SU-DHL-6 (cell line): ENCODE measurements around the gene CES4A.

ENCODE experiments used
- H2AFZ ChIP-seq: fragments of 200-600 bp; sonication (generic); 2 replicates; pipeline ENCODE4 v1.6.1; 2014; ENCODE audit warnings: low read depth, mild to moderate bottlenecking, moderate library complexity, mixed read lengths, antibody characterized with exemption, low read length; ENCODE audit not compliant: severe bottlenecking
- H3F3A ChIP-seq: fragments of 200-600 bp; shearing (Covaris generic); 2 replicates; pipeline ENCODE4 v1.6.0; 2016; ENCODE audit warnings: antibody characterized with exemption, mild to moderate bottlenecking; ENCODE audit not compliant: insufficient read depth
- H3K27ac ChIP-seq: fragments of 200-600 bp; sonication (generic); 2 replicates; pipeline ENCODE4 v1.5.1; 2016; ENCODE audit warnings: low read depth, mild to moderate bottlenecking, low read length, moderate library complexity, mixed read lengths
- H3K27me3 ChIP-seq: fragments of 200-600 bp; sonication (generic), shearing (Covaris generic); 2 replicates; pipeline ENCODE4 v1.6.0; 2014; ENCODE audit warnings: mild to moderate bottlenecking, low read length
- H3K36me3 ChIP-seq: fragments of 200-600 bp; sonication (generic); 2 replicates; pipeline ENCODE4 v1.6.1; 2014; ENCODE audit warnings: mild to moderate bottlenecking, low read length, mixed read lengths
- H3K4me2 ChIP-seq: fragments of 300-600, 200-600 bp; shearing (Covaris generic), sonication (generic); 2 replicates; pipeline ENCODE4 v1.6.0; 2014; ENCODE audit warnings: low read length, low read depth, mild to moderate bottlenecking; ENCODE audit not compliant: poor library complexity, severe bottlenecking
- H3K4me3 ChIP-seq: fragments of 200-600 bp; sonication (generic); 2 replicates; pipeline ENCODE4 v1.5.1; 2014; ENCODE audit warnings: antibody characterized with exemption, low read length, mild to moderate bottlenecking, mixed read lengths; ENCODE audit not compliant: insufficient read depth, poor library complexity, severe bottlenecking
- H3K79me2 ChIP-seq: fragments of 200-600 bp; sonication (generic); 2 replicates; pipeline ENCODE4 v1.6.1; 2014; ENCODE audit warnings: mild to moderate bottlenecking, low read length, moderate library complexity; ENCODE audit not compliant: insufficient read depth
- H3K9ac ChIP-seq: fragments of 200-600 bp; sonication (generic); 2 replicates; pipeline ENCODE4 v1.7.0; 2014; ENCODE audit warnings: mild to moderate bottlenecking, low read length
- H3K9me2 ChIP-seq: fragments of 200-600 bp; sonication (generic); replicated peaks from 2 replicates; pipeline ENCODE4 v1.6.1; 2014; ENCODE audit warnings: low read length; ENCODE audit not compliant: insufficient read depth
- H3K9me3 ChIP-seq: fragments of 200-600 bp; sonication (generic); 2 replicates; pipeline ENCODE4 v1.6.1; 2014; ENCODE audit warnings: low read length, mixed read lengths; ENCODE audit not compliant: insufficient read depth
- H4K20me1 ChIP-seq: fragments of 200-600 bp; sonication (generic); 2 replicates; pipeline ENCODE4 v1.6.1; 2014; ENCODE audit warnings: low read depth, mild to moderate bottlenecking, antibody characterized with exemption, low read length, moderate library complexity, mixed read lengths
- EZH2phosphoT487 ChIP-seq: fragments of 200-600 bp; sonication (generic), shearing (Covaris generic); conservative IDR thresholded peaks from 2 replicates; pipeline ENCODE4 v1.6.1; 2018; ENCODE audit warnings: mild to moderate bottlenecking, antibody characterized with exemption, low read length, moderate library complexity, mixed read lengths
- TF ChIP-seq, protein P1 (sequence below): fragments of 200-600 bp; sonication (generic); IDR thresholded peaks from one replicate; pipeline ENCODE4 v1.5.1; 2017; ENCODE audit warnings: antibody characterized with exemption, mild to moderate bottlenecking, low read length, moderate library complexity; ENCODE audit not compliant: insufficient read depth, poor library complexity, severe bottlenecking

CES4A gene

DNA sequence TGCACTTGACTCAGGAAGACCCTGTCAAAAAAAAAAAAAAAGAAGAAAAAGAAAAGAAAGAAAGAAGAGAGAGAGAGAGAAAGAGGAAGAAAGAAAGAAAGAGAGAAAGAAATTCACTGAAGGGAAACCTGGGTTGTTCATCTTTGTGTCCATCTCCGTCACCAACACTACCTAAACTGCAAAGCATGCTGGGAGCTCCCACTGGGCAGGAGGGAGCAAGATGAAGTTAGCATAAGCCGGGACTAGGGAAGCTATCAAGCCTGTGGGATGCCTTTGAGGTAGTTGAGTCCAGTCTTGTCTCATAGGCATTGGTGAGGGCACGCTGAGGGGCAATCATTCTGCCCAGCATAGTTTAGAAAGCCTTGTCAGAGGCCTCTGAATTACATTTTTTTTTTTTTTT lies 32.9 kb downstream of the CES4A start:
- Histone ChIP-seq H3K4me3 (no peak overlapping the region), H3K36me3 (no peaks in the 10 kb centered on the region), H3K79me2 (no peaks in the 10 kb centered on the region), H3K9me3 (no peaks in the 10 kb centered on the region), H3K27me3 (no peaks in the 10 kb centered on the region), H3K27ac (no peak overlapping the region), H3F3A (no peaks in the 10 kb centered on the region), H2AFZ (no peak overlapping the region), H4K20me1 (no peaks in the 10 kb centered on the region), H3K4me2 (no peak overlapping the region), H3K9me2 (no peaks in the 10 kb centered on the region), H3K9ac (no peak overlapping the region)
- TF ChIP-seq, protein P1, sequence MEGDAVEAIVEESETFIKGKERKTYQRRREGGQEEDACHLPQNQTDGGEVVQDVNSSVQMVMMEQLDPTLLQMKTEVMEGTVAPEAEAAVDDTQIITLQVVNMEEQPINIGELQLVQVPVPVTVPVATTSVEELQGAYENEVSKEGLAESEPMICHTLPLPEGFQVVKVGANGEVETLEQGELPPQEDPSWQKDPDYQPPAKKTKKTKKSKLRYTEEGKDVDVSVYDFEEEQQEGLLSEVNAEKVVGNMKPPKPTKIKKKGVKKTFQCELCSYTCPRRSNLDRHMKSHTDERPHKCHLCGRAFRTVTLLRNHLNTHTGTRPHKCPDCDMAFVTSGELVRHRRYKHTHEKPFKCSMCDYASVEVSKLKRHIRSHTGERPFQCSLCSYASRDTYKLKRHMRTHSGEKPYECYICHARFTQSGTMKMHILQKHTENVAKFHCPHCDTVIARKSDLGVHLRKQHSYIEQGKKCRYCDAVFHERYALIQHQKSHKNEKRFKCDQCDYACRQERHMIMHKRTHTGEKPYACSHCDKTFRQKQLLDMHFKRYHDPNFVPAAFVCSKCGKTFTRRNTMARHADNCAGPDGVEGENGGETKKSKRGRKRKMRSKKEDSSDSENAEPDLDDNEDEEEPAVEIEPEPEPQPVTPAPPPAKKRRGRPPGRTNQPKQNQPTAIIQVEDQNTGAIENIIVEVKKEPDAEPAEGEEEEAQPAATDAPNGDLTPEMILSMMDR = no peak
- no peak for TF ChIP-seq EZH2phosphoT487

DNA sequence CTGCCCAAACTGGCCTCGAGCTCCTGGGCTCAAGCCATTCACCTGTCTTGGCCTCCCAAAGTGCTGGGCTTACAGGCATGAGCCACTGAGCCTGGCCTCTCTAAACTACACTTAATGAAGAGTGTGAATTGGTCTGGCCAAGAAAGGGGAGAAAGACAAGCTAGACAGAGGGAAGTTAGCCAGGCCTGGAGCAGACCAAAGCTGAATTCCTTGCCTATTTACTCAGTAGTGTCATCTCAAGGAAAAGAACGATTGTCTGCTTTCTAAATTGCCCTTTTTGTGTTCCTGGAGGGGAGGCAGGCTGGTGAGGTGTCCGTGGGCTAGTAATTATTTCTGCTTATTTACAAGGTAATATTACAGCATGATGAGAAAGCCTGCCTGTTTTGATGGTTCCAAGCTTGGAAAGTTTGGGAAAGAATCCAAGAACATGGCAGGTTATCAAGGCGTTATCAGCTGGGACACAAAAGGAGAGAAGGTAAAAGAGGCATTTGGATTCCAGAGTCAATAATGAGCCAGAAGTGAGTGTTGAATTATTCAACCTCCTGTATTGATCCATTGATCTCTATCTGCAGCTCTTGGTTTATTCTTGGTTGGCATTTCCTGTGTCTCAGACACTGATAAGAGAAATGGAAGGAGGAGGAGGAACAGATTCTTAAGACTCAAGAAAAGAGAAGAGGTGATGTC lies 34.3 kb downstream of the CES4A start:
- no peak overlapping the region for H3K9ac ChIP-seq

DNA sequence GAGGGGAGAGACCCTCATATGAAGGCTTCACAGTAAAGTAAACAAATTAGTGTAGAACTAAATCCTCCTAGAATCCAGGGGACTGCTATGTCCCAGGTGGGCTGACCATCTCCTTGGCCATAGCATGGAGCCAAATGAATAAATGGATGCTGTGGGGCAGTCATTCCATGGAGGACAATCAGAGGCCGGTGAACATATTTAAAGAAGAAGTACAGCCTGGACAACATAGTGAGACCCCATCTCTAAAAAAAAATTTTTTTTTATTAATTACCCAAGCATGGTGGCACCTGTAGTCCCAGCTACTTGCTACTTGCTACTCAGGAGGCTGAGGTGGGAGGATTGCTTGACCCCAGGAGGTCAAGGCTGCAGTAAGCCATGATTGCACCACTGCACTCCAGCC lies 35.3 kb downstream of the CES4A start:
- H3K27me3 ChIP-seq = no peaks in the 10 kb centered on the region
- H3K9me2 ChIP-seq = no peaks in the 10 kb centered on the region
- H3K4me2 ChIP-seq = no peak overlapping the region
- no peak overlapping the region for H3K27ac ChIP-seq
- H4K20me1 ChIP-seq = no peaks in the 10 kb centered on the region
- TF ChIP-seq, protein P1 = no peak
- TF ChIP-seq EZH2phosphoT487 = no peak
- H2AFZ ChIP-seq = no peak overlapping the region
- H3K9me3 ChIP-seq = no peaks in the 10 kb centered on the region
- no peaks in the 10 kb centered on the region; the same call in 1 of the 2 replicates for H3F3A ChIP-seq
- no peaks in the 10 kb centered on the region for H3K79me2 ChIP-seq
- no peaks in the 10 kb centered on the region for H3K36me3 ChIP-seq
- H3K4me3 ChIP-seq = no peak overlapping the region
- H3K9ac ChIP-seq = no peak overlapping the region

More for the DNA sequence above, 34.3 kb downstream of the CES4A start:
- H3K9me3 ChIP-seq = no peaks in the 10 kb centered on the region
- no peaks in the 10 kb centered on the region for H4K20me1 ChIP-seq
- H3K27me3 ChIP-seq = no peaks in the 10 kb centered on the region
- no peak overlapping the region for H3K4me2 ChIP-seq
- no peaks in the 10 kb centered on the region for H3K36me3 ChIP-seq
- H3K27ac ChIP-seq = no peak overlapping the region
- no peaks in the 10 kb centered on the region for H3K79me2 ChIP-seq
- H2AFZ ChIP-seq = no peak overlapping the region
- H3F3A ChIP-seq = no peaks in the 10 kb centered on the region; the same call in 1 of the 2 replicates
- TF ChIP-seq, protein P1 = no peak
- TF ChIP-seq EZH2phosphoT487 = no peak
- H3K9me2 ChIP-seq = no peaks in the 10 kb centered on the region
- H3K4me3 ChIP-seq = no peak overlapping the region
